GM21423 (cell line): ENCODE results near the gene SEC22C.

Experiments
- ATAC-seq: cut with Tn5 transposase; IDR thresholded peaks from one replicate; pipeline ENCODE4 v1.9.1; 2021; ENCODE audit warnings: mild to moderate bottlenecking, moderate library complexity; ENCODE audit not compliant: unreplicated experiment

SEC22C gene

DNA sequence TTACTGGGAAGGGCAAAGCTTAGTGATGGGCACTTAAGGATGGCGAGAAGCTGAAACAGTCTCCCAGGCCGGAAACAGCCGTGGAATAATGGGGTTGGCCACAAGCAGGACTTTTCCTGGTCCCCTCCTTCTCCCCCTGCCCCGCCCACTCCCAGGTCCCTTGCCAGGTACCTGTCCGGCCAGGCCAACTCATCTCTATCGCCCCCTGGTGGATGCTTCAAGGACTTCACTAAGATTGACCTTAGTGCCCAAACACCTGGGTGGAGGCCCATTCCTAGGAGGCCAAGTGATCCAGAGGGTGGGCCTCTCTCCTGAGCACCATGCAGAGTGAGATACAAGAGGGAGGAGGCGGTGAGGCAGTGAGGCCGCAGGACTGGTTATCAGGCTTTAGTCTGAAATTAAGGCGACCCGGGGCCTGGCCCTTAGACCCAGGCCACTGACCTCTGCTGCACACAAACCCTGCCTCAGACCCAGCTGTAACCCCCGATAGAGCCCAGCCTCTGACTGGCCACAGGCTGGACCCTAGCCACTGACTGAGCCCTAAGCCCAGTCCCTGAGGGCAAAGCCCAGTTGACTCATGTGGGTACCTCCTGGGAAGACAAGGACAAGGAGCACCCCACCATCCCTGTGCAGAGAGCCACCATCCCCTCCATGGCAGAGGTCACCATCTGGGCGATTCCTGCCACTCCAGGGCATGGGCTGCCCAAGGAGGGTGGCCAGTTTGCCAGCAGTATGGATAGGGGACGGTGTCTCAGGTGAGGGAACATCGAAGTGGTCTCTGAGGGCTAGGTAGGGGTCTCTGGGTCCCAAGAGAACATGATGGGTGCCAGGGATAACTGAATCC, 41.7 kb downstream of the SEC22C start:
- no peak for ATAC-seq

GRCh38 chr3:42537350-42537749, 44.4 kb downstream of the SEC22C start:
- no peak for ATAC-seq

DNA sequence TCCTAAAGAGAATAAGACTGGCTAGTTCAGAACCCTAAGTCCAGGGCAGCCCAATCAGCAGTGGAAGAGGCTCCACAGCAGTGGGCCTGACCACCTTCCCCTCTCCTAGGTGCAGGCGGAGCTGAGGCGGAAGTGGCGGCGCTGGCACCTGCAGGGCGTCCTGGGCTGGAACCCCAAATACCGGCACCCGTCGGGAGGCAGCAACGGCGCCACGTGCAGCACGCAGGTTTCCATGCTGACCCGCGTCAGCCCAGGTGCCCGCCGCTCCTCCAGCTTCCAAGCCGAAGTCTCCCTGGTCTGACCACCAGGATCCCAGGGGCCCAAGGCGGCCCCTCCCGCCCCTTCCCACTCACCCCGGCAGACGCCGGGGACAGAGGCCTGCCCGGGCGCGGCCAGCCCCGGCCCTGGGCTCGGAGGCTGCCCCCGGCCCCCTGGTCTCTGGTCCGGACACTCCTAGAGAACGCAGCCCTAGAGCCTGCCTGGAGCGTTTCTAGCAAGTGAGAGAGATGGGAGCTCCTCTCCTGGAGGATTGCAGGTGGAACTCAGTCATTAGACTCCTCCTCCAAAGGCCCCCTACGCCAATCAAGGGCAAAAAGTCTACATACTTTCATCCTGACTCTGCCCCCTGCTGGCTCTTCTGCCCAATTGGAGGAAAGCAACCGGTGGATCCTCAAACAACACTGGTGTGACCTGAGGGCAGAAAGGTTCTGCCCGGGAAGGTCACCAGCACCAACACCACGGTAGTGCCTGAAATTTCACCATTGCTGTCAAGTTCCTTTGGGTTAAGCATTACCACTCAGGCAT, 45.6 kb downstream of the SEC22C start:
- ATAC-seq = no peak

GRCh38 chr3:42533161-42533897, 48.4 kb downstream of the SEC22C start:
- ATAC-seq = no peak

DNA sequence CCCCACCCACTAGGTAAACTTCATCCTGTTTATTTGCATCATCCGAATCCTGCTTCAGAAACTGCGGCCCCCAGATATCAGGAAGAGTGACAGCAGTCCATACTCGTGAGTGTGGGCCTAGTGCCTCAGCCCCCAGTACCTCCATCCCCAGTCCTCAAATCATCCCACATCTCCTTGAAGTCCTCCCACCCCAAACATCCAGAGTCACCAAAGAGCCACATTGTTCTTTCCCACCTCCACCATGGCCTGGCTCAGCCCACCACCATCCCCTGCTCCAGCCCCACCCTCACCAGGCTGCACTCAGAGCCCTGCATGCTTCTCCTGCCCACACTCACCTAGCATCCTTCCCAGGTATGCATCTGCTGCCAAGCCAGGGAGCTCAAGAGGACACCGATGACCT, 49.5 kb downstream of the SEC22C start:
- ATAC-seq = no peak

DNA sequence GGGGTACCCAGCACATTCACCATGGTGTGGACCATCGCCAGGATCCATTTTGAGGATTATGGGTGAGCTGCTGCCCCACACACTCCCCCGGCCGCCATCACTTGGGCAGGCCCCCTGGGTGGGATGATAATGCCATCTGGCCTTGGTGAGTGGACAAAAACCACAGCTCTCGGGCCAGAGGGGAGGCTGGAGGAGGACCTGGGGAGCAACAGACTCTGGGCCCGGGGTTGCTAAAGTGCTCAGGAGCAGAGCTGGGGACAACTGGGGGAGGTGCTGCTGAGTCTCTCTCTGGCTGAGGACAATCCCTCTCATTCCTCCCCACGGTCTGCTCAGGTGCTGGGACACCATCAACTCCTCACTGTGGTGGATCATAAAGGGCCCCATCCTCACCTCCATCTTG, 50.3 kb downstream of the SEC22C start:
- no peak for ATAC-seq

- ATAC-seq = no peak
These were observed 51.7 kb downstream of the SEC22C start for GRCh38 chr3:42530073-42530472.

GRCh38 chr3:42529468-42529867, 52.3 kb downstream of the SEC22C start:
- ATAC-seq = no peak

- no peak for ATAC-seq
These were observed 54.3 kb downstream of the SEC22C start for GRCh38 chr3:42527368-42527917.

DNA sequence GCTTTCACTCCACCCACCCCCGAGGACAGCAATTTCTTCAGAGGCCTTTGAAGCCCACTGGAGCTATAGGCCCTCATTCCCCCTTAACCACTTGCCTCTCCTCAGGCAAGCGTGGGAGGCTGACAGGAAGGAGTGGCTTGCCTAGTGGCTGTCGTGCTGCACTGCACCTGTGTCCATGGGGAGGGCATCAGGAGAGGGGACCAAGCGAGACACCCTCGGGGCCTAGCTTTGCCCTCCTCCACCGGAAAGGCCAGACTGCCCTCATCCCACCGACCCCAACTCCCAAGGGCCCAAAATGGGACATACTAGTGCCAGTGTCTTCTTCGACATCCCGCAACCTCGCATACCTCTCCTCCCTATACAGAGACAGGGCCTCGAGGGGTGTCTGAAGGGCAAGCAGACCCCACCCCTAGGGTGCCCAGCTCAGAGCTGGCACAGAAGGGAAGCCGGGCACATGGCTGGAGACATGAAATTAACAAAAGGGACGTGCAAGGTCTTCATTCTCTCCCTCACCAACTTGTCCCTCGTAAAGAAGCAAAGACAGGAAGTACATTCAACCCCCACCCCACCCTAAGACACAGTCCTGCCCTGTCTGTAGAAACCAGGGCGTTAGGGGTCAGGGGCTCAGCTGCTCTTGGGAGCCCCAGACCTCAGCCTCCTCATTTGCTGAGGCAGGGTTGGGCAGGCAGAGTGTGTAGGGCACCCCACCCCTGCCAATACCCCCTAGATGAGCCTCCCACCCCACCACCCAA, 55.0 kb downstream of the SEC22C start:
- no peak for ATAC-seq

GRCh38 chr3:42525736-42526345, 55.9 kb downstream of the SEC22C start:
- no peak for ATAC-seq

DNA sequence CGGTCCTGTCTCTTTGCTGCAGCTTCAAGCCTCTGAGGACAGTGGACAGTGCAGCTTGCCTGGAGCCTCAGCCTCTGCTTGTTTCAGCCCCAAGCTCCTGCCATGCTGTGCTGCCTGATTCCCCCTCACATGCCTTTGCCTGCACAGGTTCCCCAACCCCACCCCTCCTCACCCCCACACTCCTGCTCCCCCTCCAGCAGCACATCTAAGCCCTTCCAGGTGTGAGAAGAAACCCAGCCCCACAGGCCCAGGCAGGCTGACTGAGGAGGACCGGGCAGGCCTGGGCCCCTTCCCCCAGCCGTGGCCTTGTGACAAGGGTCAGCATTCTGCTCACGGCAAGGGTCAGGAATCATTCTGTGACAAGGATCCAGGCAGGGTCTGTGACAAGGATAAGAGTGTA, 56.6 kb downstream of the SEC22C start:
- no peak for ATAC-seq

DNA sequence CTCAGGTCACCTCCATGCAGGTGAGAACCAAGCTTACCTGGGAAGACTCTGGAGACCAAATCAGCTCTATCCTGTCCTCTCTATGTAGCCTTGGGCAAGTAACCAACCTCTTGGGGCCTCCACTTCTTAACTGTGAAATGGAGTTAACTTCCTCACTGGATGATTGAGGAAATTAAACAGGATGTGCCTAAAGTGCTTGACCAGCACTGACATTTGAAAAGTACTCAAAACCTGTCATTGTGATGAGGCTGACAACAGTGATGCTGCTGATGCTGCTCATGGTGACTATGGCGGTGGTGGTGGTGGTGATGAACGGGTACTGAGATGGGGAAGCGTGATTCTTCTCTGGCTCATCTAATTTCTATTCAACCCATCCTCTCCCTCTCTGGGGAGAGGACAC, 57.0 kb downstream of the SEC22C start:
- ATAC-seq = no peak

DNA sequence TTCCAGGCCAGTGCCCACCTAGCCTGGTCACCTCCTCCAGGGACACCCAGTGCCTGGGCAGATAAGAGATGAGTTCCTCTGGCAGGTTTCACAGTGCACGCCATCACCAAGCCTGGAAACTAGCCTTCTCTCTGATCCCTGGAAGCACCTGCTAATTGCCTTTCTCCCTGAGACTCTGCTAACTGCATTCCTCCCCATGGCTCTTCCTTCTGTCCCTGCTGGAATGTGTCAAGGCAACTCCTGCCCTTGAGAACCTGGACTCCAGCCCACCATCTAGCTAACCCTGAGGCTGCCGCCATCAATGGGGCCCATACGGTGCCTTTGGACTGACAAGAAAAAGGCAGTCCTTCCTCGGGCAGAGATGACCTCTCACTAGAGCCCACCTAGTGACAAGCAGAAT, 60.9 kb downstream of the SEC22C start:
- no peak for ATAC-seq

GRCh38 chr3:42520336-42520735, 61.4 kb downstream of the SEC22C start:
- ATAC-seq = no peak

DNA sequence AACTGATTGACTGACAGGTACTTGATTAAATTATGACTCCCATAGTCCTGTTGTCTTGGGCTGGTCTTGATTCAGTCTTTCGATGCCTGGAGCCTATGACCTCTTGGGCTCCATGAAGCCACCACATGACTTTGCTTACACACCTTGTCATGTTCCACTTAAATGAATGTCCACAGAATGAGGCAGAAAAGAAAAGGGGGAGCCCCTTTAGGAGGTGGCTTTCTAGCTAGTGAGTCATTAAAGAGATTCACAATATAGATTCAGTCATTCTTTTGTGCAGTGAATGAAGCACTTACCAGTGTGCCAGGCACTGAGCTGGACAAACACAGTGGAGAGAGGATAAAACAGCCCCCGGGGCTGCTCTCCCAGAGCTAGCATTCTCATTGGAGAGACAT, 62.2 kb downstream of the SEC22C start:
- no peak for ATAC-seq

DNA sequence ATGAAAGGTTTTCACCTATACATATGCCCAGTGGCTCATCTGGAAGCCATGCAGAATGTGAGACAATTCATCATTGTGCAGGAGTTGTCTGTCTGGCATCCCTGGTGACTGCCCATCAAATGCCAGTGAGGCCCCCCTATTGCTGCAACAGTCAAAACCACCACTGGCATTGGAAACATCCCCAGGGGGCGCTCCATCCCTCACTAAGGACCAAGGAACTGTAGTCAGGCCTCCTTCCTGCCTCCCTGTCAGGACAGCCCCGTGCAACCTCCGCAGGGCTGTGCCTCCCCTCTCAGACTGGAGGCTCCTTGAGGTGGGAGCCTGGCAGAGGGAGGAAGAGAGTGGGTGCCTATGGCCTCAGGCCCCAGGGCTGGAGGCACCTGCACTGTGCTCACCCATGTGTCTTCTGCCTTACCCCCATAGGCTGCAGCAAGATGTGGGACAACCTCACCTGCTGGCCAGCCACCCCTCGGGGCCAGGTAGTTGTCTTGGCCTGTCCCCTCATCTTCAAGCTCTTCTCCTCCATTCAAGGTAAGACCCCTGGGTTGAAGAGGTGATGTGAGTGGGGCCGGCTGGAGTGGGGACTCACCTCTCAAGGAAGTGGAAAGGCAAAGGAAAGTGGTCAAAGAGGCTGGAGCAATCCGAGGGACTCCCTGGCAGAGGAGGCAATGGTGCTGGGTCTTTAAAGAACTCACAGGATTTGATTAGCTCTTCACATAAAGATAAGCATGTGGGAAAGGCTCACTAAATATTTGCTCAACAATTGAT, 62.8 kb downstream of the SEC22C start:
- no peak for ATAC-seq

DNA sequence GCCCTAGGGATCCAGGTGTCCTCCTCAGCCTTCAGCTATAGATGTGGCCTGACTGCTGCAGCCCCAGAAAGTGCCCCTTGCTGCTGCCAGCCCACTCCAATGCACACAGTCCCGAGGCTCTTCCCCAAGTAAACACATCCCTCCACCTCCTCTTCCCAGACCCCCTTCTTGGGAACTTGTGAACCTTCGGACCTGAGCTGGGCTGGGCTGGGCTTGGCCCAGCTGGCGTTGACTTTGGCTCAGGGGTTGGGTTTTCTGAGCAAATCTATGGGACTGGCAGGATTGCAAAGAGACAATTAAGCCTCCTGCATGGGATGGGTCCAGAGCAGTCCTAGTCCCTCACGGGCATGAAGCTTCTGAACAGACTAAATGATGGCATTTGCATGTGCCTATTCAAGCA, 64.7 kb downstream of the SEC22C start:
- ATAC-seq = no peak

DNA sequence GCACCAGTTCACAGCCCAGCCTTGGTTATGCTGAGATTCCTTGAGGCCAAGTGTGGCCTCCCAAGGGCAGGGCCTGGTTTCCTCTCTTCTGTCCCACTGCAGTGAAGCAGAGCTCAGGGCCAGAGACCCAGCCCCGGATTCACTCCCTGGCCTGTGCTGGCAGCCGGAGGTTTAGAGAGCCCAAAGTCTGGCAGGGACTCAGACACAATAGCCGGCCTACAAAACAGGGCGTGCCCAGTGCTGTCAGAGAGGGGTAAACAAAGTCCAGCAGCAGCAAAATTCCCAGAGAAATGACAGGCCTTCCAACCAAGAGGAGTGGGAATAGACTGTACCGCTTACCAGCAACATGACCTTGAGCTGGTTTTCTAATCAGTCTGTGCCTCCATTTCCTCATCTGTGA, 65.3 kb downstream of the SEC22C start:
- no peak for ATAC-seq
